Pancreas (tissue), 10 donors: ENCODE measurements around the gene KRTAP7-1. TPM values are rescaled to one million over a fixed set of nuclear protein-coding genes. Genes with fewer than 3 reads are reported as not detected.

Experiments
- ATAC-seq, 4 donors: fragments of 200-7000 bp; cut with Tn5 transposase; one replicate each; pipeline versions ENCODE4 v1.8.0 to v1.9.1; 2020; ENCODE audit warnings: mild to moderate bottlenecking in 4 of 4, moderate library complexity in 4 of 4
- DNase-seq, 6 donors: peaks; one replicate each; pipeline ENCODE4 v3.0.0-alpha.2; 2020
- FAIRE-seq: peaks from 2 replicates; lab custom pipeline; 2012; peaks lifted over from hg19 to GRCh38; lab: Jason Lieb, UNC
- H3K27ac ChIP-seq, 4 donors: fragments of 200-600 bp; sonication (generic); 1 replicate in 3 of 4; 2 replicates in 1 of 4; pipeline versions ENCODE4 v1.5.0 to v1.8.0; 2020
- H3K27me3 ChIP-seq, 4 donors: fragments of 200-600 bp; one replicate each; pipeline ENCODE4 v1.8.0; 2021
- H3K36me3 ChIP-seq, 3 donors: fragments of 200-600 bp; sonication (generic) in 1 of 3; one replicate each; pipeline versions ENCODE4 v1.5.0 to v1.8.0; 2020 to 2021
- H3K4me1 ChIP-seq, 3 donors: fragments of 200-600 bp; one replicate each; pipeline ENCODE4 v1.8.0; 2021
- H3K4me3 ChIP-seq, 4 donors: fragments of 200-600 bp; sonication (generic) in 2 of 4; one replicate each; pipeline versions ENCODE4 v1.5.0 to v1.8.0; 2020 to 2021
- H3K9me3 ChIP-seq, 4 donors: fragments of 200-600 bp; one replicate each; pipeline ENCODE4 v1.8.0; 2021
- WGBS, 2 donors: extraction: QIAGEN DNeasy Blood & Tissue Kit; methylation state at CpG; one replicate each; pipeline ENCODE4 v1.1.7; 2013; 5-methylcytosine and 5-hydroxymethylcytosine counted together
- intact Hi-C, 3 donors: fragments of 100-400 bp; cut with DNase I; formaldehyde crosslinking; loops; one replicate each; pipeline versions ENCODE4 v1.11.1 to v1.14.2; 2022
- polyA plus RNA-seq, 2 donors: library from polyadenylated mRNA; stranded (reverse); fragments of 200-250 nt; gene quantifications; one replicate each; pipeline ENCODE4 v1.2.3, GENCODE V29; 2013
- total RNA-seq, 6 donors: library from RNA; stranded (reverse); fragmentation: NEBNext Ultra II Directional in 4 of 6; extraction: Animal tissue kit (Norgen Biotek cat#: 25700) in 4 of 6; gene quantifications; one replicate each; pipeline versions ENCODE4 v1.2.1 to v1.2.4, GENCODE V29; 2021 to 2023
- TF ChIP-seq, protein P1 (sequence below), 4 donors: fragments of 200-600 bp; sonication (generic) in 3 of 4; IDR thresholded peaks; one replicate each; pipeline versions ENCODE4 v1.5.0 to v1.8.0; 2021; ENCODE audit warnings: antibody characterized with exemption in 4 of 4
- donor health status: healthy with polysubstance abuse.
- donor health status: DM: no; HTN: no; CAD: no; lungs with moderate emphysema.
- donor health status: DM: no; HTN: no; CAD: no.
- donor health status: control.
- donor health status: control.
- donor health status: Bipolar disorder and iron deficiency.
- donor health status: DM: yes; HTN: yes; CAD: no.
- donor health status: DM: no; HTN: no; CAD: no.
- donor health status: DM: no; HTN: no; CAD: no.
- donor health status: DM: yes; HTN: yes; CAD: no.

Gene KRTAP7-1, protein sequence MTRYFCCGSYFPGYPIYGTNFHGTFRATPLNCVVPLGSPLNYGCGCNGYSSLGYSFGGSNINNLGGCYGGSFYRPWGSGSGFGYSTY
- not detected for total RNA-seq
- polyA plus RNA-seq, result not detected

DNA sequence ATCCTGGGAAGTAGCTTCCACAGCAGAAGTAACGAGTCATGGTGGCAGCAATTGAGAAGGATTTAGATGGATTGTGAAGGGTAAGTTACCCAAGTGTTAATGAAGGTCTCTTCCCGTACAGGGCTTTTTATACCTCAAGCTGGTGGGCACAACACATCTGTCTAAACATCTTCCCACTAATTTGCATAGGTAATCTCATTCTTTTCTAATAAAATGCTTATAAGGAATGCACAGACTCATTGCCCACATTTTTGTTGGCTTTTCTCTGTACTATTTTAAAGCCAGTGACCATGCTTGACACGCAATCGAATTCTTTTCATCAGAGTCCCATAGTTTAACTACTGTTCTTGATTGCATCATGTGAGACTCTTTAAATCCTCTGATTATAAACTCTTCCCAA is at the start of gene KRTAP7-1:
KRTAP7-1 (minus strand) TSS at position 101 of the 400 bp plus-strand sequence; CDS start at position 40, 61 bp downstream.
- WGBS, 2 donors, result 83 to 86% methylated on average over 4 of the region's 4 CpGs
- intact Hi-C loops, result no loop called here
- TF ChIP-seq, protein P1, sequence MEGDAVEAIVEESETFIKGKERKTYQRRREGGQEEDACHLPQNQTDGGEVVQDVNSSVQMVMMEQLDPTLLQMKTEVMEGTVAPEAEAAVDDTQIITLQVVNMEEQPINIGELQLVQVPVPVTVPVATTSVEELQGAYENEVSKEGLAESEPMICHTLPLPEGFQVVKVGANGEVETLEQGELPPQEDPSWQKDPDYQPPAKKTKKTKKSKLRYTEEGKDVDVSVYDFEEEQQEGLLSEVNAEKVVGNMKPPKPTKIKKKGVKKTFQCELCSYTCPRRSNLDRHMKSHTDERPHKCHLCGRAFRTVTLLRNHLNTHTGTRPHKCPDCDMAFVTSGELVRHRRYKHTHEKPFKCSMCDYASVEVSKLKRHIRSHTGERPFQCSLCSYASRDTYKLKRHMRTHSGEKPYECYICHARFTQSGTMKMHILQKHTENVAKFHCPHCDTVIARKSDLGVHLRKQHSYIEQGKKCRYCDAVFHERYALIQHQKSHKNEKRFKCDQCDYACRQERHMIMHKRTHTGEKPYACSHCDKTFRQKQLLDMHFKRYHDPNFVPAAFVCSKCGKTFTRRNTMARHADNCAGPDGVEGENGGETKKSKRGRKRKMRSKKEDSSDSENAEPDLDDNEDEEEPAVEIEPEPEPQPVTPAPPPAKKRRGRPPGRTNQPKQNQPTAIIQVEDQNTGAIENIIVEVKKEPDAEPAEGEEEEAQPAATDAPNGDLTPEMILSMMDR (IDR thresholded peaks at IDR 0.05), result no peak
- H3K27me3 ChIP-seq, result no peaks in the 10 kb centered on the region
- FAIRE-seq (no peak), ATAC-seq (no peak), DNase-seq (no peak)
- no peaks in the 10 kb centered on the region for H3K4me1 ChIP-seq
- H3K9me3 ChIP-seq, result no peaks in the 10 kb centered on the region
- no peak within 1 kb of the TSS for H3K27ac ChIP-seq
- H3K4me3 ChIP-seq, result no peak within 1 kb of the TSS
- no peaks in the 10 kb centered on the region for H3K36me3 ChIP-seq

DNA sequence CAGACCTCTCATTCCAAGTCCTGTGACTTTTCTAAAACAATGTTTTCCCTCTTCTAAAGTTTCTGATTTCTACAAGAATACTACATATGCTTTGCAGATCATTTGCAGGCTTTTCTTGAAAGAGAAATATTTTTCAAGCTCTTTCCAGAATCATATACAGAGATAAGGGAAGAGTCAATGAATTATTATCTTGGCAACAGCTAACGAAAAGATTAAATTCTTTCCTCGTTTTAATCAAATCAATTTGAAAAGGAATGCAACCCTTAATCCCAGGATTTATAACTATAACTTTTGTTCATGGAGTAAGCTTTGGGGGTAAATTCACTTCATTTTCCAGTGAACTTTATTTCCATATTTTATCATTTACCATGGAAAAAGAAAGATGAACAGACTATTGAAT is 45.0 kb upstream of the KRTAP7-1 start:
- Histone ChIP-seq H3K36me3 (no peaks in the 10 kb centered on the region), H3K4me3 (no peak overlapping the region), H3K4me1 (no peaks in the 10 kb centered on the region), H3K9me3 (no peaks in the 10 kb centered on the region), H3K27ac (no peak overlapping the region), H3K27me3 (no peaks in the 10 kb centered on the region)
- TF ChIP-seq, protein P1 (IDR thresholded peaks at IDR 0.05), result no peak
- intact Hi-C loops, result no loop called here
- ATAC-seq (no peak), FAIRE-seq (no peak), DNase-seq (no peak)
- WGBS, 2 donors, result 18 to 27% methylated on average over 2 of the region's 2 CpGs

DNA sequence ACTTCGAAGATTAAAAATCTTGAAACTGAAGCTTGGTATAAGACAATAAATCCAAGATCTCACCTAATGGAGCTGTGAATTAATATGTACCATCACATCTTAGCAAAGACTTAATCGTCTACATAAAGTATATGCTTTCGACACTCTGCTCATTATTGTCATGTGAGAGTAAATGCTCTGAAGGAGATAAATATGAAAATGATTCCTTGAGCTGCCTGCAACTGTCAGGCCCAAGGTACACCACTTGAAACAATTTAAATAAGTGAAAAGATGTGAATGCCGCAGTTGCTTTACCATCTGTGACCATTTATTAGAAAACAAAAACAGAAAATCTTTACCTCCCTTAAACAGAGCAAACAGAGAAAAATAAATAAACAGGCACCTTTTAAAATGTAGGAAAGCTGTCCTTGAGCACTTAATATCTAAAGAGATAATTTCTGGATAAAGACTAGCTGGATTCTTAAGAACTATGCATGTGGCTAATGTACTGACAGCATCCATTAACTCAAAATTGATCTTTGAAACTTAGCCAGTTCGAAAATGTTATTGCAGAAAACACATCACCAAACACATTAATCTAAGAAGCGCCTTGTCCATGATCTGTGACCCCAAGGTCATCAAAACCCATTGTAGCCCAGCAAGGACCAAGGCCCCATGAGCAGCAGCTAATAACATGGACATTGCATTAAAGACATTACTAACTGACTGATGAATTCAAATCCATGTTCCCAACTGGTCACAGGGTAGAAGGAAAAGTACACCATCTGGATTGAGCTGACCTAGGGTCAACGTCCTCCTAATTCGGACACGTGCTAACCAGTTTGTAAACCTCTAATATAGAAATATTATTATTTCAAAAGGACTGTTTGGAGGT is 18.3 kb upstream of the KRTAP7-1 start:
- ATAC-seq (no peak), FAIRE-seq (no peak), DNase-seq (no peak)
- Histone ChIP-seq H3K27ac (no peak overlapping the region), H3K4me1 (no peaks in the 10 kb centered on the region), H3K9me3 (no peaks in the 10 kb centered on the region), H3K36me3 (no peaks in the 10 kb centered on the region), H3K4me3 (no peak overlapping the region), H3K27me3 (no peaks in the 10 kb centered on the region)
- TF ChIP-seq, protein P1 (IDR thresholded peaks at IDR 0.05), result no peak
- intact Hi-C loops, result no loop called here
- 61 to 62% methylated on average over 9 of the region's 9 CpGs for WGBS, 2 donors

GRCh38 chr21:30842990-30843389 is 13.4 kb upstream of the KRTAP7-1 start:
- FAIRE-seq (no peak), ATAC-seq (no peak), DNase-seq (no peak)
- Histone ChIP-seq H3K27ac (no peak overlapping the region), H3K4me1 (no peaks in the 10 kb centered on the region), H3K36me3 (no peaks in the 10 kb centered on the region), H3K4me3 (no peak overlapping the region), H3K9me3 (no peaks in the 10 kb centered on the region), H3K27me3 (no peaks in the 10 kb centered on the region)
- TF ChIP-seq, protein P1 (IDR thresholded peaks at IDR 0.05), result no peak
- intact Hi-C loops, result no loop called here

- ATAC-seq, result peak; percentile 64 to 86 (median 78)
- intact Hi-C loops, result no loop called here
- H3K4me3 ChIP-seq, result no peak overlapping the region
- 12 to 18% methylated on average over 5 of the region's 5 CpGs for WGBS, 2 donors
- no peak for FAIRE-seq
- H3K36me3 ChIP-seq, result no peaks in the 10 kb centered on the region
- no peaks in the 10 kb centered on the region for H3K9me3 ChIP-seq
- TF ChIP-seq, protein P1 (IDR thresholded peaks at IDR 0.05), result peak in 2 of 4 donors; percentile 22 to 27
- no peaks in the 10 kb centered on the region for H3K4me1 ChIP-seq
- no peaks in the 10 kb centered on the region for H3K27me3 ChIP-seq
- H3K27ac ChIP-seq, result no peak overlapping the region
- peak in 5 of 6 donors; percentile 13 to 69 (median 50) for DNase-seq
Measured at GRCh38 chr21:30839304-30839703, 9.7 kb upstream of the KRTAP7-1 start.
